Measurements from ENCODE around the gene LRRC74A.

DNA sequence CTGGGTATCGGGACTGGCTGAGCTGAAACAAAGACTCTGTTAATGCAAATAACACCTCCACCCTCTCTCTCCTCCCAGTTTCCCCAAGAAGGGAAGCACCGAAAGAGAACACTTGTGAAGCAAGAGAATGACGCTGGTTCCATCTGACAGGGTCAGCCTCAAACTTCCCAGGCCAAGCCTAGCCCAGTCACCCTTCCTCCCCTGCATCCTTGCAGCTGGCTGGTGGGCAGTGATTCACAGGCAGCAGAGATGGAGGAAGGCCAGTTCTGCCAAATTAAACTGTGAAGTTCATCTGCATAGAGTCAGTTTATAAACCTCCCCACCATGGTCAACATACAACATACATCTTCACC is 2.8 kb downstream of the LRRC74A start:
- TF ChIP-seq RARB (CRISPR knock-in tag; IDR thresholded peaks at IDR 0.05) (no peak), ESRRG (CRISPR knock-in tag; IDR thresholded peaks at IDR 0.05) (no peak), ZFP3 (CRISPR knock-in tag; IDR thresholded peaks at IDR 0.05) (no peak), TOX (CRISPR knock-in tag; IDR thresholded peaks at IDR 0.05; ENCODE audit: borderline replicate concordance) (no peak), TCF4 (CRISPR knock-in tag; IDR thresholded peaks at IDR 0.05; ENCODE audit: borderline replicate concordance) (no peak)
- TF ChIP-seq, protein P1, sequence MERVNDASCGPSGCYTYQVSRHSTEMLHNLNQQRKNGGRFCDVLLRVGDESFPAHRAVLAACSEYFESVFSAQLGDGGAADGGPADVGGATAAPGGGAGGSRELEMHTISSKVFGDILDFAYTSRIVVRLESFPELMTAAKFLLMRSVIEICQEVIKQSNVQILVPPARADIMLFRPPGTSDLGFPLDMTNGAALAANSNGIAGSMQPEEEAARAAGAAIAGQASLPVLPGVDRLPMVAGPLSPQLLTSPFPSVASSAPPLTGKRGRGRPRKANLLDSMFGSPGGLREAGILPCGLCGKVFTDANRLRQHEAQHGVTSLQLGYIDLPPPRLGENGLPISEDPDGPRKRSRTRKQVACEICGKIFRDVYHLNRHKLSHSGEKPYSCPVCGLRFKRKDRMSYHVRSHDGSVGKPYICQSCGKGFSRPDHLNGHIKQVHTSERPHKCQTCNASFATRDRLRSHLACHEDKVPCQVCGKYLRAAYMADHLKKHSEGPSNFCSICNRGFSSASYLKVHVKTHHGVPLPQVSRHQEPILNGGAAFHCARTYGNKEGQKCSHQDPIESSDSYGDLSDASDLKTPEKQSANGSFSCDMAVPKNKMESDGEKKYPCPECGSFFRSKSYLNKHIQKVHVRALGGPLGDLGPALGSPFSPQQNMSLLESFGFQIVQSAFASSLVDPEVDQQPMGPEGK (CRISPR knock-in tag; IDR thresholded peaks at IDR 0.05; ENCODE audit: borderline replicate concordance): no peak
- TF ChIP-seq, protein P2, sequence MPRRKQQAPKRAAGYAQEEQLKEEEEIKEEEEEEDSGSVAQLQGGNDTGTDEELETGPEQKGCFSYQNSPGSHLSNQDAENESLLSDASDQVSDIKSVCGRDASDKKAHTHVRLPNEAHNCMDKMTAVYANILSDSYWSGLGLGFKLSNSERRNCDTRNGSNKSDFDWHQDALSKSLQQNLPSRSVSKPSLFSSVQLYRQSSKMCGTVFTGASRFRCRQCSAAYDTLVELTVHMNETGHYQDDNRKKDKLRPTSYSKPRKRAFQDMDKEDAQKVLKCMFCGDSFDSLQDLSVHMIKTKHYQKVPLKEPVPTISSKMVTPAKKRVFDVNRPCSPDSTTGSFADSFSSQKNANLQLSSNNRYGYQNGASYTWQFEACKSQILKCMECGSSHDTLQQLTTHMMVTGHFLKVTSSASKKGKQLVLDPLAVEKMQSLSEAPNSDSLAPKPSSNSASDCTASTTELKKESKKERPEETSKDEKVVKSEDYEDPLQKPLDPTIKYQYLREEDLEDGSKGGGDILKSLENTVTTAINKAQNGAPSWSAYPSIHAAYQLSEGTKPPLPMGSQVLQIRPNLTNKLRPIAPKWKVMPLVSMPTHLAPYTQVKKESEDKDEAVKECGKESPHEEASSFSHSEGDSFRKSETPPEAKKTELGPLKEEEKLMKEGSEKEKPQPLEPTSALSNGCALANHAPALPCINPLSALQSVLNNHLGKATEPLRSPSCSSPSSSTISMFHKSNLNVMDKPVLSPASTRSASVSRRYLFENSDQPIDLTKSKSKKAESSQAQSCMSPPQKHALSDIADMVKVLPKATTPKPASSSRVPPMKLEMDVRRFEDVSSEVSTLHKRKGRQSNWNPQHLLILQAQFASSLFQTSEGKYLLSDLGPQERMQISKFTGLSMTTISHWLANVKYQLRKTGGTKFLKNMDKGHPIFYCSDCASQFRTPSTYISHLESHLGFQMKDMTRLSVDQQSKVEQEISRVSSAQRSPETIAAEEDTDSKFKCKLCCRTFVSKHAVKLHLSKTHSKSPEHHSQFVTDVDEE (CRISPR knock-in tag; IDR thresholded peaks at IDR 0.05): no peak
- TF ChIP-seq, protein P3, sequence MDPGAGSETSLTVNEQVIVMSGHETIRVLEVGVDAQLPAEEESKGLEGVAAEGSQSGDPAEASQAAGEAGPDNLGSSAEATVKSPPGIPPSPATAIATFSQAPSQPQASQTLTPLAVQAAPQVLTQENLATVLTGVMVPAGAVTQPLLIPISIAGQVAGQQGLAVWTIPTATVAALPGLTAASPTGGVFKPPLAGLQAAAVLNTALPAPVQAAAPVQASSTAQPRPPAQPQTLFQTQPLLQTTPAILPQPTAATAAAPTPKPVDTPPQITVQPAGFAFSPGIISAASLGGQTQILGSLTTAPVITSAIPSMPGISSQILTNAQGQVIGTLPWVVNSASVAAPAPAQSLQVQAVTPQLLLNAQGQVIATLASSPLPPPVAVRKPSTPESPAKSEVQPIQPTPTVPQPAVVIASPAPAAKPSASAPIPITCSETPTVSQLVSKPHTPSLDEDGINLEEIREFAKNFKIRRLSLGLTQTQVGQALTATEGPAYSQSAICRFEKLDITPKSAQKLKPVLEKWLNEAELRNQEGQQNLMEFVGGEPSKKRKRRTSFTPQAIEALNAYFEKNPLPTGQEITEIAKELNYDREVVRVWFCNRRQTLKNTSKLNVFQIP (CRISPR knock-in tag; IDR thresholded peaks at IDR 0.05; ENCODE audit: borderline replicate concordance, low read depth): no peak

All from SK-N-SH treated with all-trans-retinoic acid at 6 μM for 48 hours (cell line).